Suprapubic skin (tissue), 4 donors: ENCODE measurements around the gene SIGLEC6.

Experiments
- EP300 ChIP-seq: sonication (generic); formaldehyde crosslinking; IDR thresholded peaks from one replicate; pipeline ENCODE4 v1.6.1; 2017; ENCODE audit warnings: antibody characterized with exemption
- POLR2A ChIP-seq, 2 donors: fragments of 450-650 bp; IDR thresholded peaks; one replicate each; pipeline ENCODE4 v1.6.1; 2017; ENCODE audit warnings: antibody characterized with exemption in 2 of 2, mild to moderate bottlenecking in 2 of 2, moderate library complexity in 2 of 2
- POLR2AphosphoS5 ChIP-seq, 3 donors: sonication (generic); formaldehyde crosslinking; IDR thresholded peaks; one replicate each; pipeline ENCODE4 v1.6.1; 2017; ENCODE audit warnings: antibody characterized with exemption in 3 of 3
- TF ChIP-seq, protein P1 (sequence below), 2 donors: fragments of 200-600 bp in 1 of 2; fragments of 450-650 bp in 1 of 2; sonication (generic) in 1 of 2; IDR thresholded peaks; one replicate each; pipeline ENCODE4 v1.5.1; 2016 to 2019; ENCODE audit warnings: antibody characterized with exemption in 2 of 2, mild to moderate bottlenecking in 1 of 2, moderate library complexity in 1 of 2

- TF ChIP-seq EP300 (no peak), POLR2AphosphoS5 (IDR thresholded peaks at IDR 0.05) (no peak), POLR2A (IDR thresholded peaks at IDR 0.05) (no peak)
- TF ChIP-seq, protein P1, sequence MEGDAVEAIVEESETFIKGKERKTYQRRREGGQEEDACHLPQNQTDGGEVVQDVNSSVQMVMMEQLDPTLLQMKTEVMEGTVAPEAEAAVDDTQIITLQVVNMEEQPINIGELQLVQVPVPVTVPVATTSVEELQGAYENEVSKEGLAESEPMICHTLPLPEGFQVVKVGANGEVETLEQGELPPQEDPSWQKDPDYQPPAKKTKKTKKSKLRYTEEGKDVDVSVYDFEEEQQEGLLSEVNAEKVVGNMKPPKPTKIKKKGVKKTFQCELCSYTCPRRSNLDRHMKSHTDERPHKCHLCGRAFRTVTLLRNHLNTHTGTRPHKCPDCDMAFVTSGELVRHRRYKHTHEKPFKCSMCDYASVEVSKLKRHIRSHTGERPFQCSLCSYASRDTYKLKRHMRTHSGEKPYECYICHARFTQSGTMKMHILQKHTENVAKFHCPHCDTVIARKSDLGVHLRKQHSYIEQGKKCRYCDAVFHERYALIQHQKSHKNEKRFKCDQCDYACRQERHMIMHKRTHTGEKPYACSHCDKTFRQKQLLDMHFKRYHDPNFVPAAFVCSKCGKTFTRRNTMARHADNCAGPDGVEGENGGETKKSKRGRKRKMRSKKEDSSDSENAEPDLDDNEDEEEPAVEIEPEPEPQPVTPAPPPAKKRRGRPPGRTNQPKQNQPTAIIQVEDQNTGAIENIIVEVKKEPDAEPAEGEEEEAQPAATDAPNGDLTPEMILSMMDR (IDR thresholded peaks at IDR 0.05), result no peak
These were observed 41.4 kb upstream of the SIGLEC6 start for GRCh38 chr19:51572908-51573307.
